CD4-positive, alpha-beta memory T cell (primary cell): ENCODE data around the gene CACNA1G. TPM values are rescaled to one million over a fixed set of nuclear protein-coding genes. Genes with fewer than 3 reads are reported as not detected.
A peak's percentile ranks its signal among the peaks of the same experiment; 100 is the strongest.

Source experiments
- CTCF ChIA-PET: fragments of 350-600 bp; sonication (Branson Sonifier 250); formaldehyde crosslinking; loops from one replicate; lab custom pipeline; 2021; ENCODE audit warnings: inconsistent platforms; ENCODE audit not compliant: partially characterized antibody; lab: Charles Lee
- POLR2A ChIA-PET: fragments of 350-600 bp; sonication (Branson Sonifier 250); formaldehyde crosslinking; loops from one replicate; lab custom pipeline; 2021; ENCODE audit not compliant: partially characterized antibody; lab: Charles Lee
- DNase-seq, 5 donors: peaks; one replicate each; pipeline versions ENCODE4 v3.0.0 to v3.0.0-alpha.2; 2020 to 2022; ENCODE audit warnings: mixed read lengths in 1 of 5
- H3K27ac ChIP-seq: one replicate; pipeline ENCODE4 v1.7.0; 2013; ENCODE audit warnings: low read depth, low read length
- H3K27me3 ChIP-seq: 2 replicates; pipeline ENCODE4 v1.7.0; 2013; ENCODE audit warnings: mild to moderate bottlenecking, low read length, moderate library complexity; ENCODE audit not compliant: insufficient read depth
- H3K36me3 ChIP-seq: 2 replicates; pipeline ENCODE4 v1.7.0; 2013; ENCODE audit warnings: mild to moderate bottlenecking, low read length, moderate library complexity; ENCODE audit not compliant: insufficient read depth
- H3K4me1 ChIP-seq: 2 replicates; pipeline ENCODE4 v1.7.0; 2013; ENCODE audit warnings: mild to moderate bottlenecking, low read length, moderate library complexity; ENCODE audit not compliant: insufficient read depth
- H3K4me3 ChIP-seq, 2 donors: one replicate each; pipeline ENCODE4 v1.7.0; 2013; ENCODE audit warnings: low read length in 2 of 2, mild to moderate bottlenecking in 1 of 2
- H3K9me3 ChIP-seq, 2 donors: one replicate each; pipeline ENCODE4 v1.7.0; 2013; ENCODE audit warnings: low read length in 2 of 2, control low read depth in 1 of 2; ENCODE audit not compliant: control insufficient read depth in 1 of 2
- H3K27ac Mint-ChIP-seq, 7 donors: one replicate each; pipeline ENCODE4 v1.8.0; 2020 to 2021; ENCODE audit warnings: mixed read lengths in 7 of 7, mild to moderate bottlenecking in 6 of 7, inconsistent platforms in 3 of 7, moderate library complexity in 3 of 7
- H3K27me3 Mint-ChIP-seq, 2 donors: one replicate each; pipeline ENCODE4 v1.8.0; 2020 to 2021; ENCODE audit warnings: mixed read lengths in 2 of 2
- H3K36me3 Mint-ChIP-seq, 2 donors: one replicate each; pipeline ENCODE4 v1.8.0; 2020 to 2021; ENCODE audit warnings: mixed read lengths in 2 of 2, inconsistent platforms in 1 of 2, mild to moderate bottlenecking in 1 of 2
- H3K4me1 Mint-ChIP-seq, 4 donors: one replicate each; pipeline ENCODE4 v1.8.0; 2020 to 2021; ENCODE audit warnings: mixed read lengths in 4 of 4, mild to moderate bottlenecking in 1 of 4
- H3K4me3 Mint-ChIP-seq, 8 donors: one replicate each; pipeline ENCODE4 v1.8.0; 2020 to 2021; ENCODE audit warnings: mixed read lengths in 8 of 8, mild to moderate bottlenecking in 7 of 8, moderate library complexity in 6 of 8, inconsistent platforms in 3 of 8
- H3K9me3 Mint-ChIP-seq, 8 donors: one replicate each; pipeline ENCODE4 v1.8.0; 2020 to 2021; ENCODE audit warnings: mixed read lengths in 8 of 8, mild to moderate bottlenecking in 5 of 8, inconsistent platforms in 3 of 8, moderate library complexity in 1 of 8
- intact Hi-C: fragments of 100-400 bp; cut with micrococcal nuclease; formaldehyde crosslinking; loops from one replicate; pipeline ENCODE4 v1.15.1; 2023
- polyA plus RNA-seq, 2 donors: library from polyadenylated mRNA; unstranded; fragments of 300-500 nt; fragmentation: Illumina TruSeq; gene quantifications; one replicate each; pipeline ENCODE4 v1.2.3, GENCODE V29; 2021
- total RNA-seq, 2 experiments: library from RNA; stranded (reverse); gene quantifications; one replicate each; pipeline ENCODE4 v1.2.3, GENCODE V29; 2021

CACNA1G gene
- total and polyA plus RNA-seq, 4 experiments from 2014 or later, result not detected

- ChIA-PET CTCF (no interaction called here), POLR2A (no interaction called here)
- Histone ChIP-seq H3K4me3 (no peak overlapping the region), H3K27ac (no peak overlapping the region), H3K36me3 (no peaks in the 10 kb centered on the region), H3K27me3 (peaks cover 19% of the 10 kb centered on the region), H3K4me1 (peaks cover 20% of the 10 kb centered on the region), H3K9me3 (no peaks in the 10 kb centered on the region)
- Mint-ChIP-seq H3K27me3 (peaks cover 34 to 44% of the 10 kb centered on the region in 2 donors), H3K9me3 (no peaks in the 10 kb centered on the region), H3K27ac (peak overlapping the region in 1 of 7 donors; percentile 30), H3K4me3 (peak overlapping the region in 5 of 8 donors; percentile 15 to 64 (median 54)), H3K36me3 (no peaks in the 10 kb centered on the region), H3K4me1 (peaks cover 3 to 19% (median 8%) of the 10 kb centered on the region in 4 donors)
- no peak for DNase-seq
- intact Hi-C loops, result no loop called here
These were observed 26.8 kb upstream of the CACNA1G start for GRCh38 chr17:50533720-50534148.

DNA sequence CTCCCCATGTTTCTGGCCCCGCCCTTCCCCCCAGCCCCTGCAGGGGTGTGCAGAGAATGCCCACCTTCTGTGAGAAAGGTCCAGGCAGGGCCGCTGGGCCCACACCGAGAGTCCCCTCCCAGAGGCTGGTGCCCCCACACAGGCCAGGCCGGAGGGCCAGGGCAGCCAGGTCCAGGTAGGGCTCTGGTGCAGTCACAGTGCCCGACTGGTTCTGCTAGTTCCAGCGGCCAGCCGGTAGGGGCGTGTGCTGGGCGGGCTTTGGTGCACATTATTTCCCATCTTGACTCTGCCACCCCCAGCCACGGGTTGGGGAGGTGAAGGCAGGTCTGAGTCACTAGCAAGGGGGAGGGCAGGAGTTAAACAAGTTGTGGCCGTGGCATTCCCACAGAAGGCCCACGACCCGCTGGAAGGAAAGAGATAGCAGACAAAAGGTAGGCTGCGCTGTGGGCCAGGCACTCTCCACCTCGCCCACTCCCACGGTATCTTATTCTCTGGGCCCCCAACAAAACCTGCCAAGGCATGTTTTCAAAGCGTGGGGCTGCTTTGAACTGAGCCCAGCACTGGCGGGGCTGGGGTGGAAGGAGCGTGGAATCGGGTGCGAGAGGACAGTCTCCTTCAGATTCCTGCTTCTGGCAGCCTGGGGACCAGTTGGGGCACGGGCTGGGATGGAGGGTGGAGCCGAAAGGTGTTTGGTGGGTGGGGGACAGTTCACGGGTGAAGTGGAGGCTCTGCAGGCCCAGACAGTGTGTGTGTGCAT lies 26.1 kb upstream of the CACNA1G start:
- Histone ChIP-seq H3K36me3 (no peaks in the 10 kb centered on the region), H3K9me3 (no peaks in the 10 kb centered on the region), H3K27ac (no peak overlapping the region), H3K4me3 (no peak overlapping the region), H3K4me1 (peaks cover 20% of the 10 kb centered on the region), H3K27me3 (peaks cover 19% of the 10 kb centered on the region)
- peak in 1 of 5 donors; percentile 30 for DNase-seq
- Mint-ChIP-seq H3K9me3 (no peaks in the 10 kb centered on the region), H3K27me3 (peaks cover 28 to 39% of the 10 kb centered on the region in 2 donors), H3K36me3 (no peaks in the 10 kb centered on the region), H3K27ac (no peak overlapping the region), H3K4me3 (peak overlapping the region in 4 of 8 donors; percentile 15 to 64 (median 60)), H3K4me1 (peaks cover 3 to 19% (median 8%) of the 10 kb centered on the region in 4 donors)
- intact Hi-C loops, result no loop called here
- CTCF ChIA-PET, result no interaction called here
- POLR2A ChIA-PET, result no interaction called here

- peaks cover 20% of the 10 kb centered on the region for H3K4me1 ChIP-seq
- Mint-ChIP-seq H3K27me3 (peaks cover 22 to 35% of the 10 kb centered on the region in 2 donors), H3K4me3 (no peak overlapping the region), H3K36me3 (no peaks in the 10 kb centered on the region), H3K9me3 (no peaks in the 10 kb centered on the region), H3K4me1 (peaks cover 3 to 19% (median 8%) of the 10 kb centered on the region in 4 donors), H3K27ac (no peak overlapping the region)
- intact Hi-C loops, result no loop called here
- ChIA-PET CTCF (no interaction called here), POLR2A (no interaction called here)
- H3K27me3 ChIP-seq, result peaks cover 19% of the 10 kb centered on the region
- no peaks in the 10 kb centered on the region for H3K9me3 ChIP-seq
- no peak for DNase-seq
- H3K27ac ChIP-seq, result no peak overlapping the region
- no peak overlapping the region for H3K4me3 ChIP-seq
- H3K36me3 ChIP-seq, result no peaks in the 10 kb centered on the region
These were observed 25.6 kb upstream of the CACNA1G start for GRCh38 chr17:50534979-50535326.

- Mint-ChIP-seq H3K4me1 (peaks cover 3 to 19% (median 8%) of the 10 kb centered on the region in 4 donors), H3K36me3 (no peaks in the 10 kb centered on the region), H3K9me3 (no peaks in the 10 kb centered on the region), H3K27ac (peak overlapping the region in 1 of 7 donors; percentile 14), H3K27me3 (peaks cover 19 to 33% of the 10 kb centered on the region in 2 donors), H3K4me3 (no peak overlapping the region)
- ChIA-PET CTCF (no interaction called here), POLR2A (no interaction called here)
- Histone ChIP-seq H3K4me3 (no peak overlapping the region), H3K36me3 (no peaks in the 10 kb centered on the region), H3K27me3 (peaks cover 19% of the 10 kb centered on the region), H3K9me3 (no peaks in the 10 kb centered on the region), H3K4me1 (peaks cover 20% of the 10 kb centered on the region), H3K27ac (no peak overlapping the region)
- DNase-seq, result peak in 1 of 5 donors; percentile 13
- intact Hi-C loops, result no loop called here
These were observed 25.1 kb upstream of the CACNA1G start for GRCh38 chr17:50535407-50535806.

GRCh38 chr17:50536683-50537646 lies 23.6 kb upstream of the CACNA1G start:
- peak in 1 of 5 donors; percentile 5 for DNase-seq
- Histone ChIP-seq H3K27ac (no peak overlapping the region), H3K4me1 (peaks cover 26% of the 10 kb centered on the region), H3K27me3 (peaks cover 11% of the 10 kb centered on the region), H3K36me3 (no peaks in the 10 kb centered on the region), H3K4me3 (no peak overlapping the region), H3K9me3 (no peaks in the 10 kb centered on the region)
- Mint-ChIP-seq H3K27me3 (peaks cover 9 to 18% of the 10 kb centered on the region in 2 donors), H3K4me1 (peaks cover 4 to 23% (median 11%) of the 10 kb centered on the region in 4 donors), H3K27ac (no peak overlapping the region), H3K4me3 (peak overlapping the region in 2 of 8 donors; percentile 12 to 51), H3K9me3 (no peaks in the 10 kb centered on the region), H3K36me3 (no peaks in the 10 kb centered on the region)
- ChIA-PET CTCF (no interaction called here), POLR2A (no interaction called here)
- intact Hi-C loops, result no loop called here

DNA sequence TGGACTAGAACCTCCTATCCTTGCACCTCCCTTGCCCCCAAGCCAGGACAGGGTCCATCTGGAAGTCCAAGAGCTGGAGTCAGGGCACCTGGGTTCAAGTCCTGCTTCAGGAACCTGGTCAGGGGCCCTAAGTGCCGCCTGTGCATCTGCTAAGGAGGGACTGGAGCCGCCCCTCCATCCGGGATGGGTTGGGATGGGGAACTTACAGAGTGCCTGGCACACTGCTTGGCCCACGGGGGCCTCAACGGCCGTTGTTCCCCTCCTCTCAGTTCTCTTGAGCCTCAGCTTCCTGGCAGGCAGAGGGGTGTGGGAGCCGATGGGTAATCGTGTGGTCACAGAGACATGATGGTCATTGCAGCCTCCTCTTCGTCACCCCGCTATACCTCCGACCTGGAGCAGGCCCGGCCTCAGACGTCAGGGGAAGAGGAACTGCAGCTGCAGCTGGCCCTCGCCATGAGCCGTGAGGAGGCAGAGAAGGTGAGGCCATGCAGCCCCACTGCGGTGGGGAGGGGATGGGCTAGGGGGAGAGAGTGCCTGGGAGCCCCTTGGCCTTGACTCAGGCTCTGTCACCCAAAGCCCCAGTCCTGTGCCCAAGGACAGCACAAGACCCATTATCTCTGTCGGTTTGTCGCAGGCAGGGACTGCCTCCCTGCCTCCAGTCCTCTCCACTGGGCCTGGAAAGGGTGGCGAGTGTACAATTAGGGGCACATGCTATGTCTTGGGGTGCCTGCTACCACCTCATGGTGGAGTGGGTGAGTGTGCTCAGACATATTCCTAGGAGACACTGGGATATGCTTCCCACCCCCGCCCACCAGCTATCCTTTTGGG lies 22.6 kb upstream of the CACNA1G start:
- CTCF ChIA-PET, result no interaction called here
- peak in 1 of 5 donors; percentile 18 for DNase-seq
- H3K27ac Mint-ChIP-seq, result no peak overlapping the region
- H3K9me3 Mint-ChIP-seq, result no peaks in the 10 kb centered on the region
- H3K4me1 Mint-ChIP-seq, result peaks cover 9 to 30% (median 14%) of the 10 kb centered on the region in 4 donors
- no peaks in the 10 kb centered on the region for H3K36me3 Mint-ChIP-seq
- peaks cover 27% of the 10 kb centered on the region for H3K4me1 ChIP-seq
- peaks cover 1% of the 10 kb centered on the region for H3K27me3 ChIP-seq
- no peaks in the 10 kb centered on the region for H3K36me3 ChIP-seq
- H3K9me3 ChIP-seq, result no peaks in the 10 kb centered on the region
- peaks cover 9 to 15% of the 10 kb centered on the region in 2 donors for H3K27me3 Mint-ChIP-seq
- H3K27ac ChIP-seq, result no peak overlapping the region
- POLR2A ChIA-PET, result no interaction called here
- intact Hi-C loops, result no loop called here
- no peak overlapping the region for H3K4me3 Mint-ChIP-seq
- H3K4me3 ChIP-seq, result no peak overlapping the region
